Bronchial epithelial cell (primary cell): ENCODE data around the gene BRIP1. TPM values are rescaled to one million over a fixed set of nuclear protein-coding genes. Genes with fewer than 3 reads are reported as not detected.
"Not testable (repeated sequence)": the region's sequence is repeated elsewhere in the genome, so short reads cannot be mapped to it uniquely, and the experiment has no call there.

Experiments used
- DNase-seq: peaks from one replicate; pipeline ENCODE4 v3.0.0-alpha.2; 2010; ENCODE audit warnings: low read depth
- FAIRE-seq: peaks from 2 replicates; lab custom pipeline; 2011; peaks lifted over from hg19 to GRCh38; lab: Jason Lieb, UNC
- H3K27me3 ChIP-seq: 2 replicates; pipeline ENCODE4 v1.5.1; 2011; ENCODE audit warnings: low read length; ENCODE audit not compliant: control insufficient read depth, insufficient read depth
- H3K36me3 ChIP-seq: 2 replicates; pipeline ENCODE4 v1.5.1; 2011; ENCODE audit warnings: low read length; ENCODE audit not compliant: control insufficient read depth, insufficient read depth
- H3K4me3 ChIP-seq: 2 replicates; pipeline ENCODE4 v1.5.1; 2011; ENCODE audit warnings: mild to moderate bottlenecking, low read depth, low read length, control low read depth
- total RNA-seq: library from RNA; depleted of rRNA; stranded (reverse); fragments of >200 nt; gene quantifications from 2 replicates; pipeline ENCODE4 v1.2.1, GENCODE V29; 2014
- TF ChIP-seq, protein P1 (sequence below): IDR thresholded peaks from 2 replicates; pipeline ENCODE4 v1.5.1; 2011; ENCODE audit warnings: mild to moderate bottlenecking, moderate library complexity, low read length, control low read depth, inconsistent platforms; ENCODE audit not compliant: insufficient read depth, severe bottlenecking

Gene BRIP1
- total RNA-seq, 1 donor from 2014 or later, result 1.1 TPM

DNA sequence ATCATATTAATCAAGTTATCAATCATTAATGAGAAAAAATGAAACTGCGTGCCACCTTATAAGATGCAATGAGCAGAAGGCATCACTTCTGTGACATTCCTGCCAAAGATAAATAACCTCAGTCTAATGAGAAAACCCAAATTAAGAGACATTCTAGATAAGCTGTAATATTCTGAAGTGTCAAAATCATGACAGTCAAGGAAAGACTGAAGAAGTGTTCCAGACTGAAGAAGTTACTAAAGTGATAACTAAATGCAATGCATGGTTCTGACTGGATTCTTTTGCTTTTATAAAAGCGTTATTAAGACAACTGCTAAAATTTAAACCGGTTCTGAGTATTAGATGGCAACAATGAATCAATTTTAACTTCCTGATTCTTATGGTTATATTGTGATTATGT is 30.9 kb downstream of the BRIP1 start:
- DNase-seq, result no peak
- Histone ChIP-seq H3K4me3 (no peak overlapping the region), H3K27me3 (no peaks in the 10 kb centered on the region), H3K36me3 (no peaks in the 10 kb centered on the region)
- no peak for FAIRE-seq
- TF ChIP-seq, protein P1, sequence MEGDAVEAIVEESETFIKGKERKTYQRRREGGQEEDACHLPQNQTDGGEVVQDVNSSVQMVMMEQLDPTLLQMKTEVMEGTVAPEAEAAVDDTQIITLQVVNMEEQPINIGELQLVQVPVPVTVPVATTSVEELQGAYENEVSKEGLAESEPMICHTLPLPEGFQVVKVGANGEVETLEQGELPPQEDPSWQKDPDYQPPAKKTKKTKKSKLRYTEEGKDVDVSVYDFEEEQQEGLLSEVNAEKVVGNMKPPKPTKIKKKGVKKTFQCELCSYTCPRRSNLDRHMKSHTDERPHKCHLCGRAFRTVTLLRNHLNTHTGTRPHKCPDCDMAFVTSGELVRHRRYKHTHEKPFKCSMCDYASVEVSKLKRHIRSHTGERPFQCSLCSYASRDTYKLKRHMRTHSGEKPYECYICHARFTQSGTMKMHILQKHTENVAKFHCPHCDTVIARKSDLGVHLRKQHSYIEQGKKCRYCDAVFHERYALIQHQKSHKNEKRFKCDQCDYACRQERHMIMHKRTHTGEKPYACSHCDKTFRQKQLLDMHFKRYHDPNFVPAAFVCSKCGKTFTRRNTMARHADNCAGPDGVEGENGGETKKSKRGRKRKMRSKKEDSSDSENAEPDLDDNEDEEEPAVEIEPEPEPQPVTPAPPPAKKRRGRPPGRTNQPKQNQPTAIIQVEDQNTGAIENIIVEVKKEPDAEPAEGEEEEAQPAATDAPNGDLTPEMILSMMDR, result no peak

DNA sequence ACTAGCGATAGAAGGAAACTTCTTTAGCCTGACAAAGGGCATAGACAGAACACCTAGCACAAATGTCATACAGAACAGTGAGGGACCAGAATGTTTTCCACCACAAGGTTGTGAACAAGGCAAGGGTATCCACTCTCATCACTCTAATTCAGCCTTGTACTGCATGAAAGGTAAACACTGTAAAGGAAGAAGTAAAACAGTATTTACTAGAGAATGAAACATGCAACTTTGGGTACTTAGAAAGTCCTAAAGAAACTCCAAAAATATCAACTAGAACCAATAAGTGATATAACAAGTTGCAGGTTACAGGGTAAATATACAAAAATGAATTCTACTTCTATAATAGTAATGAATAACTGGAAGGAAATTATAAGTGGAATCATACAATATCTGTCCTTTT is 32.2 kb downstream of the BRIP1 start:
- DNase-seq (no peak), FAIRE-seq (no peak)
- H3K36me3 ChIP-seq, result no peaks in the 10 kb centered on the region
- H3K4me3 ChIP-seq, result no peak overlapping the region
- TF ChIP-seq, protein P1, result no peak
- no peaks in the 10 kb centered on the region for H3K27me3 ChIP-seq

DNA sequence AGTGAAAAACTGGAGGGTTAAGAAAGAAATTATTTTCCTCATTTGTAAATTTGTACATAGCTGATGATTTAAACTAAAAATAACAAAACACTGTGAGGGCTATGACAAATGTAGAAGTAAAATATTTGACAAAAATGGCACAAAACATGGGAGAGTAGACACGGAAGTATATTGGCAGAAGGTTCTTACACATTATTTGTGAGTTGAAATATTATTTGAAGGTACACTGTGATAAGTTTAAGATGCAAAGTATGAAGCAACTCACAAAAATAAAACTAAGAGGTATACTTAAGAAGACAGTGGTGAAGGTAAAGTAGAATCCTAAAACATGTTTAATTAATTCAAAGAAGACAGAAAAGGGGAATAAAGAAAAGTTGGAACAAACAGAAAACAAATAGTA is 34.6 kb downstream of the BRIP1 start:
- FAIRE-seq (no peak), DNase-seq (no peak)
- H3K36me3 ChIP-seq, result no peaks in the 10 kb centered on the region
- no peak overlapping the region for H3K4me3 ChIP-seq
- TF ChIP-seq, protein P1, result no peak
- no peaks in the 10 kb centered on the region for H3K27me3 ChIP-seq

DNA sequence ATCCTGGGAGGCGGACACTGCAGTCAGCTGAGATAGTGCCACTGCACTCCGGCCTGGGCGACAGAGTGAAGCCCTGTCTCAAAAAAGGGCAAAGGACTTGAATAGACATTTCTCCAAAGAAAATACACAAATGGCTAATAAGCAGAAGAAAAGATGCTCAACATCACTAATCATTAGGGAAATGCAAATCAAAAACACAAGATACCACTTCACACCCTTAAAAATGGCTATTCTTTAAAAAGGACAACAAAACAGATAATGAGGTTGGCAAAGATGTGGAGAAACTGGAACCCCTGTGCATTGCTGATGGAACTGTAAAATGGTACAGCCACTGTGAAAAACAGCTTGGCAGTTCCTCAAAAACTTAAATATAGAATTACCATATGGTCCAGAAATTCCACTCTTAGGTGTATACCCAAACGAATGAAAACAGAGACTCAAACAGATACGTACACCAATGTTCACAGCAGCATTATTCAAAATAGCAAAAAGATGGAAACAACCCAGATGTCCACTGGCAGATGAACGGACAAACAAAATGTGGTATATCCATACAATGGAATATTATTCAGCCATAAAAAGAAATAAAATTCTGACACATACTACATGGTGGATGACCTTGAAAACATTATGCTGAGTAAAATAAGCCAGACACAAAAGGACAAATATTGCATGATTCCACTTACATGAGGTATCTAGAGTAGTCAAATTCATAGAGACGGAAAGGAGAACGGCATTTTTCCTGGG is 35.5 kb downstream of the BRIP1 start:
- FAIRE-seq (no peak), DNase-seq (no peak)
- TF ChIP-seq, protein P1, result no peak
- Histone ChIP-seq H3K4me3 (no peak overlapping the region), H3K36me3 (no peaks in the 10 kb centered on the region), H3K27me3 (no peaks in the 10 kb centered on the region)

DNA sequence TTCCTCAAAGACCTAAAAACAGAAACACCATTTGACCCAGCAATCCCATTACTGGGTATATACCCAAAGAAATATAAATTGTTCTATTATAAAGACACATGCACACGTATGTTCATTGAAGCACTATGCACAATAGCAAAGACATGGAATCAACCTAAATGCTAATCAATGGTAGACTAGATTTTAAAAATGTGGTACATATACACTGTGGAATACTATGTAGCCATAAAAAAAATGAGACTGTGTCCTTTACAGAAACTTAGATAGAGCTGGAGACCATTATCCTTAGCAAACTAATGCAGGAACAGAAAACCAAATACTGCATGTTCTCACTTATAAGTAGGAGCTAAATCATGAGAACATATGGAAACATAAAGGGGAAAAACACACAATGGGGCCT is 36.5 kb downstream of the BRIP1 start:
- FAIRE-seq, H3K27me3 ChIP-seq, H3K4me3 ChIP-seq, DNase-seq, H3K36me3 ChIP-seq: not testable (repeated sequence)

DNA sequence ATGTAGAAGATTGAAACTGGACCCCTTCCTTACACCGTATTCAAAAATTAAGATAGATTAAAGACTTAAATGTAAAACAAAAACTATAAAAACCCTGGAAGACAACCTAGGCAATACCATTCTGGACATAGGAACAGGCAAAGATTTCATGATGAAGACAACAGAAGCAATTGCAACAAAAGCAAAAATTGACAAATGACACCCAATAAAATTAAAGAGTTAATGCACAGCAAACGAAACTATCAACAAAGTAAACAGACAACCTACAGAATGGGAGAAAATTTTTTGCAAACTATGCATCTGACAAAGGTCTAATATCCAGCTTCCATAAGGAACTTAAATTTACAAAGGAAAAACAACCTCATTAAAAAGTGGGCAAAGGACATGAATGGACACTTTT is 37.1 kb downstream of the BRIP1 start:
- FAIRE-seq, H3K4me3 ChIP-seq, H3K27me3 ChIP-seq, DNase-seq, H3K36me3 ChIP-seq: not testable (repeated sequence)
